K562 (cell line): ENCODE data around the gene C18orf63.

Source experiments
- HOXB6 ChIP-seq: fragments of 250-450 bp; sonication (Bioruptor Pico); IDR thresholded peaks from 2 replicates; pipeline ENCODE4 v1.5.1; 2022; ENCODE audit warnings: mild to moderate bottlenecking, borderline replicate concordance
- NFIC ChIP-seq: fragments of 450-650 bp; IDR thresholded peaks from 2 replicates; pipeline ENCODE4 v1.6.1; 2017; ENCODE audit warnings: mild to moderate bottlenecking, inconsistent platforms
- POLR2A ChIP-seq: fragments of 450-650 bp; conservative IDR thresholded peaks from 2 replicates; pipeline ENCODE4 v1.6.1; 2016
- TAF1 ChIP-seq: IDR thresholded peaks from 2 replicates; pipeline ENCODE4 v1.6.1; 2011; ENCODE audit warnings: mild to moderate bottlenecking, low read length, moderate library complexity; ENCODE audit not compliant: insufficient read depth, control insufficient read depth, severe bottlenecking; ENCODE audit errors: extremely low read depth
- TEAD2 ChIP-seq: fragments of 450-650 bp; IDR thresholded peaks from 2 replicates; pipeline ENCODE4 v1.6.1; 2016; ENCODE audit warnings: missing genetic modification characterization, control low read depth, missing compliant biosample characterization
- TF ChIP-seq, protein P1 (sequence below), 3 experiments: IDR thresholded peaks in 2 of 3; conservative IDR thresholded peaks in 1 of 3; 2 replicates each; pipeline ENCODE4 v1.5.1; 2011 to 2012; ENCODE audit warnings: low read length in 3 of 3, mild to moderate bottlenecking in 3 of 3, control low read depth in 2 of 3, improper control_type of control experiment in 1 of 3, inconsistent platforms in 1 of 3, low read depth in 1 of 3, mixed read lengths in 1 of 3, moderate library complexity in 1 of 3; ENCODE audit not compliant: insufficient read depth in 2 of 3

DNA sequence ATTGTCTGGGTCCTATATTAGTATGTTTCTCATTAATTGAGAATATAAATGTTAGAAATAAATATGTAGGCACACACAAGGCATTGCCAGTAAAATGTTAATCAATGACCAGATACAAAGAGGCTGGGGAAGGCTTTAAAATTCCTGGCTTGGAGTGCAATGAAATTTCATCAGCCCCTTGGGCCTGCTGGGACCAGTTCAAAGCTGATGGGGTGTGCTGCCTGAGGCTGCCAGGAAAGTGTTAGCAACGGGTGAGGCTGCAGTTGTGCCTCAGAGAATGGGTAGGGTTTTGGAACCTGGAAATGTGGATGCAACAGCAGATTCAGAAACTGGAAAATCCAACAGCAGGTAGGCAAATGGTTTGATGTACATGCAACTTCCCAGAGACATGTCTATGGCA lies 72.6 kb downstream of the C18orf63 start:
- TF ChIP-seq TAF1, result no peak
- no peak for TF ChIP-seq POLR2A
- TF ChIP-seq NFIC, result no peak
- TF ChIP-seq TEAD2 (tag), result no peak
- TF ChIP-seq, protein P1, sequence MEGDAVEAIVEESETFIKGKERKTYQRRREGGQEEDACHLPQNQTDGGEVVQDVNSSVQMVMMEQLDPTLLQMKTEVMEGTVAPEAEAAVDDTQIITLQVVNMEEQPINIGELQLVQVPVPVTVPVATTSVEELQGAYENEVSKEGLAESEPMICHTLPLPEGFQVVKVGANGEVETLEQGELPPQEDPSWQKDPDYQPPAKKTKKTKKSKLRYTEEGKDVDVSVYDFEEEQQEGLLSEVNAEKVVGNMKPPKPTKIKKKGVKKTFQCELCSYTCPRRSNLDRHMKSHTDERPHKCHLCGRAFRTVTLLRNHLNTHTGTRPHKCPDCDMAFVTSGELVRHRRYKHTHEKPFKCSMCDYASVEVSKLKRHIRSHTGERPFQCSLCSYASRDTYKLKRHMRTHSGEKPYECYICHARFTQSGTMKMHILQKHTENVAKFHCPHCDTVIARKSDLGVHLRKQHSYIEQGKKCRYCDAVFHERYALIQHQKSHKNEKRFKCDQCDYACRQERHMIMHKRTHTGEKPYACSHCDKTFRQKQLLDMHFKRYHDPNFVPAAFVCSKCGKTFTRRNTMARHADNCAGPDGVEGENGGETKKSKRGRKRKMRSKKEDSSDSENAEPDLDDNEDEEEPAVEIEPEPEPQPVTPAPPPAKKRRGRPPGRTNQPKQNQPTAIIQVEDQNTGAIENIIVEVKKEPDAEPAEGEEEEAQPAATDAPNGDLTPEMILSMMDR (IDR thresholded peaks at IDR 0.05 in 2 of 3, conservative IDR thresholded peaks at IDR 0.05 in 1 of 3; ENCODE audit: insufficient read depth in 2 of 3, low read depth in 1 of 3, low read length in 3 of 3), result no peak
- no peak for TF ChIP-seq HOXB6
